ENCODE results near the gene DUSP8. TPM values are rescaled to one million over a fixed set of nuclear protein-coding genes. Genes with fewer than 3 reads are reported as not detected.

Gene DUSP8
- total and polyA plus RNA-seq, 2 donors, result 0.14 to 2.9 TPM

DNA sequence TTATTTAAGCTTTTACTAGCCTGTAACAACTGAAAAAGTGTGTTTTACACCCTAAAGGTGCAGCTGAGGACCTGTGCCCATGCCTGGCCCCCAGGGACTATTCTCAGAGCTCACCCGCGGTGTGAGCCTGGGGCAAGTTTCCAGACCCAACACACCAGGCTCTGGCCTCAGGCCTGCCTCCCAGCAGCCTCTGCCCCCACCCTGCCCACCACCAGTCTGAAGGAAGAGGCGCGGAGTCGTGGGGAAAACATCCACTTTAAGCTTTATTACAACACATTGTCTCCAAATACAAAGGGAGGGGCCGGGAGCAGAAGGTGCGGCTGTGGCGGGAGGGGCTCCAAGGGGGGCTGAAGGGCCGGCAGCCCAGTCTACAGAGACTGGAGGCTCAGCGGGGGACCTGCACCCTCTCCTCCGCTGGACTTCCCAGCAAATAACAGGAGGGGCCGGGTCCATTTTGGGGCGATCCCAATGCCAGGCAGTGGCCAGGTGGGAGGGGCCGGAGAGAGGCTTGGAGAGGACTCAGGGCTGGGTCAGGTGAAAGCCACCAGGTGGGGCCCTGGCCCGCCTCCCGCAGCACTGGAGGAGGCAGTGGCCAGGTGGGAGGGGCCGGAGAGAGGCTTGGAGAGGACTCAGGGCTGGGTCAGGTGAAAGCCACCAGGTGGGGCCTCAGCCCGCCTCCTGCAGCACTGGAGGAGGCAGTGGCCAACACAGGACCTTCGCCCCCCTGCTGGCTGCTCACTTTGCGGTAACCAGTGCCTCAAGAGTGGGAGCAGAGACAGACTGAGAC lies 18.1 kb downstream of the DUSP8 start:
- no peak for DNase-seq (ENCODE audit: low read depth in 6 of 9, low spot score in 9 of 9)
- peaks cover 45 to 73% of the 10 kb centered on the region in 2 donors for H3K27me3 ChIP-seq (ENCODE audit: control insufficient read depth in 2 of 2, insufficient read depth in 1 of 2, low read length in 1 of 2)
- H3K36me3 ChIP-seq (ENCODE audit: control insufficient read depth in 2 of 2, insufficient read depth in 2 of 2, low read length in 1 of 2), result no peaks in the 10 kb centered on the region
- no peak overlapping the region for H3K4me3 ChIP-seq (ENCODE audit: low read length in 2 of 2)
- no peaks in the 10 kb centered on the region for H3K4me1 ChIP-seq (ENCODE audit: control insufficient read depth in 2 of 2, insufficient read depth in 2 of 2, low read length in 2 of 2)
- no peak overlapping the region for H3K27ac ChIP-seq (ENCODE audit: low read depth in 1 of 2, low read length in 1 of 2)
- 58% methylated on average over 20 of the region's 20 CpGs for WGBS
- peaks cover 0 to 1% of the 10 kb centered on the region in 2 donors for H3K9me3 ChIP-seq (ENCODE audit: control insufficient read depth in 2 of 2, insufficient read depth in 1 of 2, low read length in 1 of 2)

DNA sequence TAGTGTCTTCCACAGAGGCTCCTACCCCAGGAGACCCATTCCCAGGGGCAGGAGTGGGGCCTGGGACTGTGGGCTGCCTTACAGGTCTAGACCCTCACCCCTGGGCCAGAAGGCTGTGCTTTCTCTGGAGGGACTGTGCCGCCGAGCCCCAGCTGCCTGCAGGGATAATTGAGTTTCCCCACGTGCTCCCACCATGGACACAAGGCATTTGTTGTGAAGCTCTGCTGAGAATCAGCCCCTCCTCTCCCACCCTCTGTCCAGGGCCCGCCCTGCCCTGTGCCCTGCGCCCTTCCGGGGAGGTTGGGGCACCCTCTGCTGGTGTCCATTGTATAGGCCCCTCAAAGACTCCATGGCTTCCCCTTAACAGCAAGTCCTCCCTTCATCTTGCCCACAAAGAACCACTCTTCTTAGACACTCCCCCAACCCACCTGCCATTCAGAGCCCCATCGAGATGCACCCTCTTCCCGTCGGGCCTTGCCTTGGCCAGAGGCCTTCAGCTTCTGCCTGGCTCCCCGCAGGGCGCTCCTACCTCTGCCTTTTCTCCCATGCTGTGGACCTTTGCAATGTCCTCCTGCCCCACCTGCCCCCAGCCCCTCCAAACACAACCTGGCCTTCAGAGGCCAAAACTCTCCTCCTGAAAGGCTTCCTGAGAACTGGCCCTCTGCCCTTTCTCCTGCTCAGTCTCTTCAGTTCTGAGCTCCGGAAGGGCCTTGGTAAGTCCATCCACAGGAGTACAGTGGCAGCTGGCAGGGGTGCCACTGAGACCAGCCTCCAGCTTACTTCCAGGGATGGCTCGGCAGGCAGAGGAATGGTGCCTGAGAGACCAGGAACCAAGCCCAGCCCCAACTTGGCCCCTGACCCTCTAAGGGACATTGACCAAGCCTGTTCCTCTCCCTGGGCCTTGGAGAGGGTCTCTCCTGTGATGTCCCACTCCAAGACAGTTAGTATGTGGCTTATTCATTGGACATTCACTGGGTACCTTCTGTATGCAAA lies 22.4 kb downstream of the DUSP8 start:
- Histone ChIP-seq H3K27ac (ENCODE audit: low read depth in 1 of 2, low read length in 1 of 2) (no peak overlapping the region), H3K27me3 (ENCODE audit: control insufficient read depth in 2 of 2, insufficient read depth in 1 of 2, low read length in 1 of 2) (peaks cover 49 to 79% of the 10 kb centered on the region in 2 donors), H3K36me3 (ENCODE audit: control insufficient read depth in 2 of 2, insufficient read depth in 2 of 2, low read length in 1 of 2) (no peaks in the 10 kb centered on the region), H3K4me1 (ENCODE audit: control insufficient read depth in 2 of 2, insufficient read depth in 2 of 2, low read length in 2 of 2) (peaks cover 0 to 3% of the 10 kb centered on the region in 2 donors), H3K4me3 (ENCODE audit: low read length in 2 of 2) (no peak overlapping the region), H3K9me3 (ENCODE audit: control insufficient read depth in 2 of 2, insufficient read depth in 1 of 2, low read length in 1 of 2) (peaks cover 0 to 1% of the 10 kb centered on the region in 2 donors)
- DNase-seq (ENCODE audit: low read depth in 6 of 9, low spot score in 9 of 9), result no peak
- WGBS, result 83% methylated on average over 13 of the region's 13 CpGs

DNA sequence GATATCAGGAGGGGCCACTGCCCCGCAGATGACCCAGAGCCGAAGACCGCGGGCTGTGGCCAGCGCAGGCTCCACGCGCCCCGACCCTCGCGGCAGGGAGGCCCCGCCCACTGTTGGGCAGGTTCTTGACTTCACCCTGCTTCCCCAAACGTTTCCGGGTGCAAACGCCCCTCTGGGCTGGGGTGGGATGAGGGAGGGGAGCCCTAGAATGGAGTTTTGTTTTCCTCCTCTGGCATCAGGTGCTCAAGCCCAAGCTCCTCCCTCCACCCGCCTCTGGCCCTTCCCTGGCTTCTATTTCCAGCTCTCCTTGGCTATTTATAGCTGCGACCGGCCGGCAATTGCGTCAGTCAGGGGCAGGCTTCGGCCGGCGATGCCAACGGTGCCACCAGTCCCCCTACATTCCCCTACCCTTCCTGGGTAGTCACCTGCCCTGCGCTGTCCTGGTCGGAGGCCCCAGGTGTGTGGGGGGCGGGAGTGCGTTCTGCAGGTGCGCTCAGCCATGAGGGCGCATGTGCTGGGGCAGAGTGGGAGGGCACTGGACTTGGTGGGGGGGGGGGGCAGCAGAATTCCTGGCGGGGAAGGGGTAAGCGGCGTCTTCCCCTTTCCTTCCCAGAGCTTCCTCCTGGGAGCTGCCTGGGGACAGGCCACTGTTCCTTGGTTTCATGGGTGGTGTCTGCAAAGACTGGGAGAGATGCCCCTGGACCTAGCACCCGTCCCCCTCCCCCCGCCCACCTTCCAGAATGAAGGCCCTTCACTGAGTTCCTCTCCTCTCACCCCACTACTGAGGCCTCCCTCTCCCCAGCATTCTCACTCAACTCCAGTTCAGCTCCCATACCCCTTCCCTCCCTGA lies 23.6 kb downstream of the DUSP8 start:
- Histone ChIP-seq H3K4me1 (ENCODE audit: control insufficient read depth in 2 of 2, insufficient read depth in 2 of 2, low read length in 2 of 2) (peaks cover 0 to 3% of the 10 kb centered on the region in 2 donors), H3K27ac (ENCODE audit: low read depth in 1 of 2, low read length in 1 of 2) (no peak overlapping the region), H3K4me3 (ENCODE audit: low read length in 2 of 2) (no peak overlapping the region), H3K27me3 (ENCODE audit: control insufficient read depth in 2 of 2, insufficient read depth in 1 of 2, low read length in 1 of 2) (peaks cover 59 to 79% of the 10 kb centered on the region in 2 donors), H3K9me3 (ENCODE audit: control insufficient read depth in 2 of 2, insufficient read depth in 1 of 2, low read length in 1 of 2) (peaks cover 0 to 2% of the 10 kb centered on the region in 2 donors), H3K36me3 (ENCODE audit: control insufficient read depth in 2 of 2, insufficient read depth in 2 of 2, low read length in 1 of 2) (no peaks in the 10 kb centered on the region)
- no peak for DNase-seq (ENCODE audit: low read depth in 6 of 9, low spot score in 9 of 9)
- WGBS, result 20% methylated on average over 34 of the region's 34 CpGs

DNA sequence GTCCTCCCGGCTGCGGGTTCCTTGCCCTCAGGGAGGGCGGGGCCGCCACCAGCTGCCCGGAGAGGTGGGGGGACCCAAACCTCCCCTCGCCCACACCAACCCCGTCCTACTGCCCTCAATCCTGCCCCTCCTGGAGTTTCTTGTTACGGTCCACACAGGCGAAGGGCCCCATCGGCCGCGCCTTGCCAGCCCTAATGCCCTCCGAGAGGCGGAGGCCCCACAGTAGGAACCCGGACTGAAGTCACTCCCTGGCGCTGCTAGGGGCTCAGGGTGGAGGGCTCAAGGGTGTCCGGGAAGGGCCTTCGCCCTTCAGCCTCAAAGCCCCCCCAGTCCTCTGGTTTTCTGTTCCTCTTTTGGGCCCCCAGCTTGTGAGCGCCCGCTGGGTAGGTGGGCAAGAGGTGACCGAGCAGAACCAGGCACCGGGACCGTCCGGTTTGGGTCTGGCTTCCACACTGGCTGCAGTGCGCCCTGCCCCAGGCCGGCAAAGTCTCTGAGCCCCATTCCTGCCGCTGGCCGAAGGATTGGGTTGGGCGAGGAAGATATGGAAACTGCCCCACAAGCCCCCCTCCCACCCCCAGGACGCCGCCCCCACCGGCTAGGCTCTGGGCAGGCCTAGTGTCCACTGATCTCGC lies 24.5 kb downstream of the DUSP8 start:
- WGBS, result 11% methylated on average over 33 of the region's 33 CpGs
- H3K4me3 ChIP-seq (ENCODE audit: low read length in 2 of 2), result peak overlapping the region in 1 of 2 donors; percentile 37
- H3K9me3 ChIP-seq (ENCODE audit: control insufficient read depth in 2 of 2, insufficient read depth in 1 of 2, low read length in 1 of 2), result peaks cover 0 to 1% of the 10 kb centered on the region in 2 donors
- no peak for DNase-seq (ENCODE audit: low read depth in 6 of 9, low spot score in 9 of 9)
- H3K27ac ChIP-seq (ENCODE audit: low read depth in 1 of 2, low read length in 1 of 2), result no peak overlapping the region
- peaks cover 0 to 3% of the 10 kb centered on the region in 2 donors for H3K4me1 ChIP-seq (ENCODE audit: control insufficient read depth in 2 of 2, insufficient read depth in 2 of 2, low read length in 2 of 2)
- peaks cover 59 to 74% of the 10 kb centered on the region in 2 donors for H3K27me3 ChIP-seq (ENCODE audit: control insufficient read depth in 2 of 2, insufficient read depth in 1 of 2, low read length in 1 of 2)
- no peaks in the 10 kb centered on the region for H3K36me3 ChIP-seq (ENCODE audit: control insufficient read depth in 2 of 2, insufficient read depth in 2 of 2, low read length in 1 of 2)

DNA sequence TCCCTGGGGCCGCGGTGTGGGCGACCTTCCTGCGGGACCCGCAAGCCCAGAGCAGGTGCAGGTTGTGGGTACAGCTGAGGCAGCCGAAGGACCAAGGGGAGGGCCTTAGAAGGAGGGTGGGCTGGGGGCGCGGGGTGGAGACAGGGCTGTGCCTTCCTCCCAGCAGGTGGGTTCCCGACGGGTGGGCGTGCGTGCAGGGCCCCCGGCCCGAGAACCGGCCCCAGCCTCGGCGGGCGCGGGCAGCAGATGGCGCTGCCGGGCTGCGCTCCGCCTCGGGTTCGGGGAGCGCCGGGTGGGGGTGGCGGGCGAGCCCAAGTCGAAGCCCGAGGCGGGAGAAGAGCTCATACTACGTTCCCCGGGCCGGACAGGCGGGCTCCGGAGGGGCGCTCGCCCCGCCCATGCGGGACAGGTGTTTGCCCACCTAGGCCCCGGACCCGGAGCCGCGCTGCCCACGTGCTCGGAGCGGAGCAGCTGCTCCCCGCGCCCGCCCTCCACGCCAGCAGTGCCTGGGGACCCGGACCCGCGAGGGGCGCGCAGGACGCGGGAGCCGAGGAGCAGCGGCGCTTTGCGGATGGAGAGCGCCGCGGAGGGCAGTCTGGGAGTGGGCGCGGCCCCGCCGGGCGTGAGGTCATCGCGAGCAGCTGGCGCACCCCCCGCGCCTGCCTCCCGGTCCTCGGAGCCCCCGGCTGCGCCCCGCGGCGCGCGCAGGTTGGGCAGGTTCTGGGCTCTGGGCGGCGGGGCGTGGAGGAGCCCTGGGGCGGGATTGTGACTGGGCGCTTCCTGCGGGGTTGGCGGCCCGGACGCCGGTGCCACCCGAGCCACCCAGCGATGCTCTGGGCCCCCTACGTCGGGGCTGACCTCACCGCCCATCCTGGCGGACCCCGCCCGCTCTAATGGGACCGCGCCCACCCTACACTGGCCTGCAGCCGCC lies 25.3 kb downstream of the DUSP8 start:
- Histone ChIP-seq H3K27ac (ENCODE audit: low read depth in 1 of 2, low read length in 1 of 2) (no peak overlapping the region), H3K27me3 (ENCODE audit: control insufficient read depth in 2 of 2, insufficient read depth in 1 of 2, low read length in 1 of 2) (peaks cover 59 to 76% of the 10 kb centered on the region in 2 donors), H3K9me3 (ENCODE audit: control insufficient read depth in 2 of 2, insufficient read depth in 1 of 2, low read length in 1 of 2) (peaks cover 0 to 1% of the 10 kb centered on the region in 2 donors), H3K4me3 (ENCODE audit: low read length in 2 of 2) (peak overlapping the region in 1 of 2 donors; percentile 37), H3K36me3 (ENCODE audit: control insufficient read depth in 2 of 2, insufficient read depth in 2 of 2, low read length in 1 of 2) (no peaks in the 10 kb centered on the region), H3K4me1 (ENCODE audit: control insufficient read depth in 2 of 2, insufficient read depth in 2 of 2, low read length in 2 of 2) (peaks cover 0 to 3% of the 10 kb centered on the region in 2 donors)
- peak in 3 of 9 donors; percentile 26 to 41 (median 26) for DNase-seq (ENCODE audit: low read depth in 6 of 9, low spot score in 9 of 9)
- WGBS, result 2% methylated on average over 106 of the region's 106 CpGs

DNA sequence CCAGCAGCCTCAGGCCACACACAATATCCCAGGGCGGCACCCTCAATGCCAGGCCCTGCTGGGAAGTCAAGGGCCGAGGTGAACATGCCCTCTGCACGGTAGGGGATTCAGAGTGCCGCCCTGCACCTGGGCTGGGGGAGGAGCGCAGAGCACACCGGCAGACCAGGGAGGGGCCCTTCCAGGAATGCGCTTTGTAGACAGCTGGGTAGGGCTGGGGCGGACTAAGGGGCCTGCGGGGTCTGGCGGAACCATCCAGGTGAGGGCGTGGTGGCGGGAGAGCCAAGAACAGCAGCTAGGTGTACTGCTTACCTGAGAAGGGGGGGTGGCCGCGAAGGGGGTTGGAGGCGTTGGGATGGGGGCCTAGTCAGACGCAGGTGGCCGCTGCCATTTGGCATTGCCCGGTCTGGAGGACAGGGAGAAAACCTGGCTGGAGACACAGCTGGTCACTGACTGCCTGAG lies 26.0 kb downstream of the DUSP8 start:
- Histone ChIP-seq H3K4me1 (ENCODE audit: control insufficient read depth in 2 of 2, insufficient read depth in 2 of 2, low read length in 2 of 2) (peaks cover 0 to 3% of the 10 kb centered on the region in 2 donors), H3K36me3 (ENCODE audit: control insufficient read depth in 2 of 2, insufficient read depth in 2 of 2, low read length in 1 of 2) (no peaks in the 10 kb centered on the region), H3K9me3 (ENCODE audit: control insufficient read depth in 2 of 2, insufficient read depth in 1 of 2, low read length in 1 of 2) (peaks cover 0 to 1% of the 10 kb centered on the region in 2 donors), H3K27me3 (ENCODE audit: control insufficient read depth in 2 of 2, insufficient read depth in 1 of 2, low read length in 1 of 2) (peaks cover 59 to 83% of the 10 kb centered on the region in 2 donors), H3K4me3 (ENCODE audit: low read length in 2 of 2) (no peak overlapping the region), H3K27ac (ENCODE audit: low read depth in 1 of 2, low read length in 1 of 2) (no peak overlapping the region)
- 19% methylated on average over 18 of the region's 18 CpGs for WGBS
- no peak for DNase-seq (ENCODE audit: low read depth in 6 of 9, low spot score in 9 of 9)

DNA sequence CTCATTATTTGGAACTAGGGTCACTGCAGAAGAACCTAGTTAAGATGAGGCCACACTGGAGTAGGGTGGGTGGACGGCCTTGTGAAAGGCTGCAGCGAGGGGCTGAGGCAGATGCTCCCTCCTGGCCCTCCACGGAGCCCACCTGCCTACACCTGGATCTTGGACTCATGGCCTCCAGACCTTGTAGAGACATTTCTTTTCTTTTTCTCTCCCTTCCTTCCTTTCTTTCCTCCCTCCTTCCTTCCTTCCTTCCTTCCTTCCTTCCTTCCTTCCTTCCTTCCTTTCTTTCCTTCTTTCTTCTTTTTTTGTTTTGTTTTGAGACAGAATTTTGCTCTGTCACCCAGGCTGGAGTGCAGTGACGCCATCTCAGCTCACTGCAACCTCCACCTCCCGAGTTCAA lies 26.6 kb downstream of the DUSP8 start:
- no peak for DNase-seq (ENCODE audit: low read depth in 6 of 9, low spot score in 9 of 9)
- Histone ChIP-seq H3K27me3 (ENCODE audit: control insufficient read depth in 2 of 2, insufficient read depth in 1 of 2, low read length in 1 of 2) (peaks cover 59 to 88% of the 10 kb centered on the region in 2 donors), H3K9me3 (ENCODE audit: control insufficient read depth in 2 of 2, insufficient read depth in 1 of 2, low read length in 1 of 2) (peaks cover 0 to 1% of the 10 kb centered on the region in 2 donors), H3K4me3 (ENCODE audit: low read length in 2 of 2) (no peak overlapping the region), H3K36me3 (ENCODE audit: control insufficient read depth in 2 of 2, insufficient read depth in 2 of 2, low read length in 1 of 2) (no peaks in the 10 kb centered on the region), H3K4me1 (ENCODE audit: control insufficient read depth in 2 of 2, insufficient read depth in 2 of 2, low read length in 2 of 2) (peaks cover 0 to 3% of the 10 kb centered on the region in 2 donors), H3K27ac (ENCODE audit: low read depth in 1 of 2, low read length in 1 of 2) (no peak overlapping the region)
- WGBS, result 80% methylated on average over 5 of the region's 5 CpGs

Data from thymus (tissue), 11 donors.